Measurements from ENCODE around the gene FUT6. TPM values are rescaled to one million over a fixed set of nuclear protein-coding genes. Genes with fewer than 3 reads are reported as not detected.

The FUT6 gene
- total RNA-seq, 1 donor: not detected

- Histone ChIP-seq H3K9me3 (ENCODE audit: low read depth, low read length) (no peaks in the 10 kb centered on the region), H3K4me1 (ENCODE audit: insufficient read depth, low read length) (peaks cover 27% of the 10 kb centered on the region), H3K27me3 (ENCODE audit: insufficient read depth, low read length) (no peaks in the 10 kb centered on the region), H3K4me3 (ENCODE audit: low read length) (no peak overlapping the region)
Measured at GRCh38 chr19:5826531-5827341, 12.8 kb downstream of the FUT6 start.

- H3K4me1 ChIP-seq (ENCODE audit: insufficient read depth, low read length): peaks cover 27% of the 10 kb centered on the region
Measured at GRCh38 chr19:5825178-5825577, 14.3 kb downstream of the FUT6 start.

GRCh38 chr19:5824751-5825150, 14.8 kb downstream of the FUT6 start:
- Histone ChIP-seq H3K9me3 (ENCODE audit: low read depth, low read length) (no peaks in the 10 kb centered on the region), H3K27me3 (ENCODE audit: insufficient read depth, low read length) (no peaks in the 10 kb centered on the region), H3K4me1 (ENCODE audit: insufficient read depth, low read length) (peaks cover 27% of the 10 kb centered on the region), H3K4me3 (ENCODE audit: low read length) (no peak overlapping the region)

More at GRCh38 chr19:5825178-5825577, 14.3 kb downstream of the FUT6 start:
- no peak overlapping the region for H3K4me3 ChIP-seq (ENCODE audit: low read length)
- H3K9me3 ChIP-seq (ENCODE audit: low read depth, low read length): no peaks in the 10 kb centered on the region
- no peaks in the 10 kb centered on the region for H3K27me3 ChIP-seq (ENCODE audit: insufficient read depth, low read length)

GRCh38 chr19:5823579-5824281, 15.8 kb downstream of the FUT6 start:
- Histone ChIP-seq H3K4me3 (ENCODE audit: low read length) (no peak overlapping the region), H3K9me3 (ENCODE audit: low read depth, low read length) (no peaks in the 10 kb centered on the region), H3K27me3 (ENCODE audit: insufficient read depth, low read length) (no peaks in the 10 kb centered on the region), H3K4me1 (ENCODE audit: insufficient read depth, low read length) (peaks cover 20% of the 10 kb centered on the region)

GRCh38 chr19:5822181-5822844, 17.2 kb downstream of the FUT6 start:
- Histone ChIP-seq H3K4me3 (ENCODE audit: low read length) (no peak overlapping the region), H3K27me3 (ENCODE audit: insufficient read depth, low read length) (no peaks in the 10 kb centered on the region), H3K9me3 (ENCODE audit: low read depth, low read length) (no peaks in the 10 kb centered on the region), H3K4me1 (ENCODE audit: insufficient read depth, low read length) (peaks cover 11% of the 10 kb centered on the region)

GRCh38 chr19:5821521-5822180, 17.9 kb downstream of the FUT6 start:
- Histone ChIP-seq H3K4me1 (ENCODE audit: insufficient read depth, low read length) (peaks cover 4% of the 10 kb centered on the region), H3K9me3 (ENCODE audit: low read depth, low read length) (no peaks in the 10 kb centered on the region), H3K27me3 (ENCODE audit: insufficient read depth, low read length) (no peaks in the 10 kb centered on the region), H3K4me3 (ENCODE audit: low read length) (no peak overlapping the region)

GRCh38 chr19:5820785-5821184, 18.7 kb downstream of the FUT6 start:
- Histone ChIP-seq H3K9me3 (ENCODE audit: low read depth, low read length) (no peaks in the 10 kb centered on the region), H3K27me3 (ENCODE audit: insufficient read depth, low read length) (no peaks in the 10 kb centered on the region), H3K4me1 (ENCODE audit: insufficient read depth, low read length) (no peaks in the 10 kb centered on the region), H3K4me3 (ENCODE audit: low read length) (no peak overlapping the region)

GRCh38 chr19:5818594-5818993, 20.9 kb downstream of the FUT6 start:
- H3K9me3 ChIP-seq (ENCODE audit: low read depth, low read length): no peaks in the 10 kb centered on the region
- H3K4me1 ChIP-seq (ENCODE audit: insufficient read depth, low read length): no peaks in the 10 kb centered on the region
- no peaks in the 10 kb centered on the region for H3K27me3 ChIP-seq (ENCODE audit: insufficient read depth, low read length)
- H3K4me3 ChIP-seq (ENCODE audit: low read length): no peak overlapping the region

- Histone ChIP-seq H3K27me3 (ENCODE audit: insufficient read depth, low read length) (no peaks in the 10 kb centered on the region), H3K4me3 (ENCODE audit: low read length) (no peak overlapping the region), H3K4me1 (ENCODE audit: insufficient read depth, low read length) (no peaks in the 10 kb centered on the region), H3K9me3 (ENCODE audit: low read depth, low read length) (no peaks in the 10 kb centered on the region)
Measured at GRCh38 chr19:5817218-5817617, 22.3 kb downstream of the FUT6 start.

GRCh38 chr19:5814852-5815246, 24.7 kb downstream of the FUT6 start:
- H3K27me3 ChIP-seq (ENCODE audit: insufficient read depth, low read length): no peaks in the 10 kb centered on the region
- H3K4me3 ChIP-seq (ENCODE audit: low read length): no peak overlapping the region
- no peaks in the 10 kb centered on the region for H3K4me1 ChIP-seq (ENCODE audit: insufficient read depth, low read length)
- H3K9me3 ChIP-seq (ENCODE audit: low read depth, low read length): no peaks in the 10 kb centered on the region

- Histone ChIP-seq H3K27me3 (ENCODE audit: insufficient read depth, low read length) (no peaks in the 10 kb centered on the region), H3K4me3 (ENCODE audit: low read length) (no peak overlapping the region), H3K4me1 (ENCODE audit: insufficient read depth, low read length) (no peaks in the 10 kb centered on the region), H3K9me3 (ENCODE audit: low read depth, low read length) (no peaks in the 10 kb centered on the region)
Measured at GRCh38 chr19:5814123-5814851, 25.2 kb downstream of the FUT6 start.

GRCh38 chr19:5811117-5811516, 28.4 kb downstream of the FUT6 start:
- H3K9me3 ChIP-seq (ENCODE audit: low read depth, low read length): no peaks in the 10 kb centered on the region
- H3K4me1 ChIP-seq (ENCODE audit: insufficient read depth, low read length): no peaks in the 10 kb centered on the region
- H3K4me3 ChIP-seq (ENCODE audit: low read length): no peak overlapping the region
- no peaks in the 10 kb centered on the region for H3K27me3 ChIP-seq (ENCODE audit: insufficient read depth, low read length)

- no peaks in the 10 kb centered on the region for H3K9me3 ChIP-seq (ENCODE audit: low read depth, low read length)
- no peak overlapping the region for H3K4me3 ChIP-seq (ENCODE audit: low read length)
- peaks cover 2% of the 10 kb centered on the region for H3K4me1 ChIP-seq (ENCODE audit: insufficient read depth, low read length)
- peaks cover 1% of the 10 kb centered on the region for H3K27me3 ChIP-seq (ENCODE audit: insufficient read depth, low read length)
Measured at GRCh38 chr19:5809469-5809868, 30.0 kb downstream of the FUT6 start.

- Histone ChIP-seq H3K4me3 (ENCODE audit: low read length) (no peak overlapping the region), H3K27me3 (ENCODE audit: insufficient read depth, low read length) (peaks cover 4% of the 10 kb centered on the region), H3K4me1 (ENCODE audit: insufficient read depth, low read length) (peaks cover 7% of the 10 kb centered on the region), H3K9me3 (ENCODE audit: low read depth, low read length) (no peaks in the 10 kb centered on the region)
Measured at GRCh38 chr19:5809053-5809452, 30.4 kb downstream of the FUT6 start.

All from mononuclear cell (primary cell).